ENCODE measurements around the gene EIF3A. TPM values are rescaled to one million over a fixed set of nuclear protein-coding genes. Genes with fewer than 3 reads are reported as not detected.

EIF3A gene
- total and polyA plus RNA-seq, 2 of the 8 experiments (the other 6 are each of a cell fraction or from before 2014, with no cell fraction given) = 26.8 to 209 TPM

DNA sequence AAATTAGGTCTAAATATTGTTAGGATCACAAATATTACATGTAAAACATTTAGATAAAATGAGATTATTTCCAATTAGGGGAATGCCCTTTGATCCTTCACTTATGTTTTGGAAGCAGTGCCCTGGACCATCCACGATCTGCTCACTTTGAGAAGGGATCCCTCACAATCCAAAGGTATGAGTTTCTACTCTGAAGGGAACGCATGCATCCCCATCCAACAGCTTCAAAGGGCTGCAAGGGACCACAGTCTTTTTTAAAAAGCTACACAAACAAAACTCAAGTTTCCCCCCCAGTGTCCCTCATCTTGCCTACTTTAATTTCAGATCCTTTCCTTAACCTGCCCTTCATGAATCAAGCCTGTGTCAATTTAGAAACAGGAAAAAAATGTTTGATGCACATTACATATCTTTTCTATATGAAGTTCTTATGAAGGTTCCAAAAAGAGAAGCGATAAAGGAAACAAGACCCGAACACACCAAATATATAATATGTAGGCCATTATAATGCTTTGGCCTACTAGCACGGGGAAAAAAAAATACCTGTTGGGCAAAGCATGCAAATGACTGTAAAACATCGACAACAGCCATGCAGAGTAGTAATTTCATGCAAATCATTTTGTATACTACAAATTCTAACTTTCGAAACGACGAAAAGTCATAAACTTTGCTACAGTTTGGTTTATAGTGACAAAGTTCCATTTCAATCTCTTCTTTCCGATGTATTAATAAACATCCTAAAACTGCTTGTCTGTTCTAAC lies 2.0 kb downstream of the EIF3A start:
- Histone ChIP-seq H4K5ac (ENCODE audit: insufficient read length, low read depth, low read length) (peak overlapping the region; percentile 21), H3K23me2 (ENCODE audit: low read depth, low read length) (peaks cover 11% of the 10 kb centered on the region), H3K27me3 (replicated peaks in 1 of 4; ENCODE audit: control insufficient read depth in 3 of 4, extremely low read depth in 1 of 4, insufficient read depth in 3 of 4, low read length in 3 of 4) (no peaks in the 10 kb centered on the region), H2AK5ac (ENCODE audit: low read depth, low read length) (no peak overlapping the region), H2BK12ac (ENCODE audit: low read depth, low read length) (no peak overlapping the region), H3K56ac (replicated peaks; ENCODE audit: insufficient read length, low read depth, low read length) (no peak overlapping the region), H4K20me1 (replicated peaks in 1 of 2; ENCODE audit: control insufficient read depth in 1 of 2, insufficient read depth in 2 of 2, low read length in 2 of 2) (peaks cover 12 to 17% of the 10 kb centered on the region in 2 experiments), H3K79me2 (ENCODE audit: control insufficient read depth in 1 of 2, insufficient read depth in 2 of 2, low read length in 2 of 2) (peaks cover 59 to 73% of the 10 kb centered on the region in 2 experiments), H3K9me3 (ENCODE audit: insufficient read depth in 2 of 2, low read depth in 1 of 2, low read length in 1 of 2) (no peaks in the 10 kb centered on the region), H3K14ac (ENCODE audit: insufficient read length) (no peak overlapping the region), H3K4me3 (ENCODE audit: extremely low read depth in 1 of 4, insufficient read depth in 2 of 4, low read depth in 3 of 4, low read length in 4 of 4) (peak overlapping the region; percentile 77 to 96 (median 90); a peak in 7 of 8 replicates), H3K4me2 (ENCODE audit: insufficient read depth in 1 of 2, low read depth in 2 of 2, low read length in 2 of 2) (peak overlapping the region; percentile 71 to 73), H3K4ac (replicated peaks; ENCODE audit: insufficient read length, low read depth, low read length) (no peak overlapping the region), H3K27ac (ENCODE audit: low read depth, low read length) (no peak overlapping the region), H2BK15ac (ENCODE audit: low read length) (no peak overlapping the region), H2BK5ac (ENCODE audit: low read depth, low read length) (no peak overlapping the region), H3K18ac (ENCODE audit: extremely low read depth, low read length) (no peak overlapping the region), H3K9ac (replicated peaks in 1 of 4; ENCODE audit: extremely low read depth in 1 of 4, low read depth in 3 of 4, low read length in 3 of 4) (peak overlapping the region; percentile 21 to 98 (median 60); a peak in 6 of 7 replicates), H2BK20ac (ENCODE audit: low read length) (no peak overlapping the region), H2BK120ac (replicated peaks; ENCODE audit: low read depth, low read length) (no peak overlapping the region), H3K36me3 (ENCODE audit: control insufficient read depth in 2 of 4, insufficient read depth in 4 of 4, low read length in 3 of 4) (peaks cover 0 to 12% (median 3%) of the 10 kb centered on the region in 4 experiments; a peak in 2 of 8 replicates), H4K91ac (replicated peaks; ENCODE audit: insufficient read length, low read length) (no peak overlapping the region), H3K4me1 (replicated peaks in 1 of 4; ENCODE audit: control insufficient read depth in 3 of 4, insufficient read depth in 4 of 4, low read length in 3 of 4) (no peaks in the 10 kb centered on the region; a peak in 2 of 7 replicates), H3K79me1 (ENCODE audit: low read depth, low read length) (no peaks in the 10 kb centered on the region), H3K23ac (ENCODE audit: insufficient read length) (no peak overlapping the region), H2AFZ (ENCODE audit: low read length) (no peak overlapping the region), H4K8ac (ENCODE audit: extremely low read depth, insufficient read depth, low read length) (no peak overlapping the region)
- WGBS, 2 experiments (ENCODE audit: extremely low coverage in 1 of 2, insufficient coverage in 1 of 2, insufficient read length in 1 of 2, insufficient replicate concordance in 2 of 2, low coverage in 1 of 2, low lambda C conversion rate in 2 of 2, missing lambda C conversion rate in 1 of 2) = 73% methylated on average over 10 of the region's 10 CpGs; no CpG with 5 or more reads in 1 of the 2 experiments
- no peak for FAIRE-seq
- POLR2A ChIA-PET (ENCODE audit: partially characterized antibody) = interaction anchor here (0.7 to 4.2 kb wide), 10 partner anchors 8 to 121 kb away, joined by 3 to 30 read pairs (median 8); partner anchors contain the start of genes DENND10 and NANOS1
- CTCF ChIA-PET (ENCODE audit: partially characterized antibody) = no interaction called here
- TF ChIP-seq GABPA (IDR thresholded peaks at IDR 0.05; ENCODE audit: borderline replicate concordance, insufficient read depth, low read length) (no peak), KDM4A (IDR thresholded peaks at IDR 0.05; ENCODE audit: low read depth, low read length, severe bottlenecking) (no peak)
- DNase-seq (ENCODE audit: low read depth in 1 of 2, low spot score in 2 of 2) = no peak
